Measurements from ENCODE around the gene URB1. TPM values are rescaled to one million over a fixed set of nuclear protein-coding genes. Genes with fewer than 3 reads are reported as not detected.

URB1 gene
- total RNA-seq, 4 donors from 2014 or later = 4.4 to 14.9 (median 11.0) TPM

DNA sequence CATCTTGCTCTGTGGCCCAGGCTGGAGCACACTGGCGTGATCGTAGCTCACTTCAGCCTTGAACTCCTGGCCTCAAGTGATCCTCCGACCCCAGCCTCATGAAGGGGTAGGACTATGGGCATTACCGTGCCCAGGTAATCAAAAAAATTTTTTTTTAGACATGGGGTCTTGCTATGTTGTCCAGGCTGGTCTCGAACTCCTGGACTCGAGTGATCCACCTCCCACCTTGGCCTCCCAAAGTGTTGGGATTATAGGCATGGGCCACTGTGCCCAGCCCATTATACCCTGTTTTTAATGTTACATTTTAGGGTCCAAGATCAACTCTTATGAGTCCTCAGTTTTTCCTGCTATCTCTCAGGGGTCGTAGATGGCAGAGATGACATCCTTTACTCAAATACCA is 87.8 kb downstream of the URB1 start:
- Histone ChIP-seq H3K4me3 (no peak overlapping the region), H3K4me1 (no peaks in the 10 kb centered on the region), H3K27ac (no peak overlapping the region), H3K27me3 (no peaks in the 10 kb centered on the region), H3K36me3 (no peaks in the 10 kb centered on the region), H3K9me3 (no peaks in the 10 kb centered on the region)
- no peak for DNase-seq
- TF ChIP-seq POLR2A (IDR thresholded peaks at IDR 0.05) (no peak), CTCF (IDR thresholded peaks at IDR 0.05) (no peak)

DNA sequence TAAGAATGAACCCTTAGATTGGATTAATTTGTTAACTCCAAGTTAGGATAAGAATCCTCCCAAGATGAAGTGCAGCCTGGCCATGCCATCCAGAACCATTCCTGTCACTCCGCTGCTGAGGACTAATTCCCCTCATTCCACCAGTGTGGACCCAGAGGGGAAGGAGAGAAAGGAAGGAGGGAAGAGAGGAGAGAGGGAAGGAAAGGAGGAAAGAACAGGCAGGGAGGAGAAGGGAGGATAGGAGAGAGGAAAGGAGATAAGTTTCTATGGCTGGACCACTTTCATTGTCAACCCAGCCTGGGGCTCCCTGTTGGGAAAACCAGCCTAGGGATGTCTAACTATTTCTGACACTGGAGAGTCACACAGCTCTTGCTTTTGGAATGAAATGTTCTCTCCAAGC is 89.4 kb downstream of the URB1 start:
- no peaks in the 10 kb centered on the region for H3K4me1 ChIP-seq
- no peaks in the 10 kb centered on the region for H3K36me3 ChIP-seq
- no peaks in the 10 kb centered on the region for H3K9me3 ChIP-seq
- no peak overlapping the region for H3K4me3 ChIP-seq
- no peak for DNase-seq
- TF ChIP-seq POLR2A (IDR thresholded peaks at IDR 0.05) (no peak), CTCF (IDR thresholded peaks at IDR 0.05) (no peak)
- no peaks in the 10 kb centered on the region for H3K27me3 ChIP-seq
- no peak overlapping the region for H3K27ac ChIP-seq

- H3K27me3 ChIP-seq = no peaks in the 10 kb centered on the region
- H3K9me3 ChIP-seq = no peaks in the 10 kb centered on the region
- DNase-seq = no peak
- no peaks in the 10 kb centered on the region for H3K36me3 ChIP-seq
- no peak overlapping the region for H3K4me3 ChIP-seq
- H3K4me1 ChIP-seq = no peaks in the 10 kb centered on the region
- no peak overlapping the region for H3K27ac ChIP-seq
- TF ChIP-seq CTCF (IDR thresholded peaks at IDR 0.05) (no peak), POLR2A (IDR thresholded peaks at IDR 0.05) (no peak)
Measured at GRCh38 chr21:32302560-32302959, 90.3 kb downstream of the URB1 start.

DNA sequence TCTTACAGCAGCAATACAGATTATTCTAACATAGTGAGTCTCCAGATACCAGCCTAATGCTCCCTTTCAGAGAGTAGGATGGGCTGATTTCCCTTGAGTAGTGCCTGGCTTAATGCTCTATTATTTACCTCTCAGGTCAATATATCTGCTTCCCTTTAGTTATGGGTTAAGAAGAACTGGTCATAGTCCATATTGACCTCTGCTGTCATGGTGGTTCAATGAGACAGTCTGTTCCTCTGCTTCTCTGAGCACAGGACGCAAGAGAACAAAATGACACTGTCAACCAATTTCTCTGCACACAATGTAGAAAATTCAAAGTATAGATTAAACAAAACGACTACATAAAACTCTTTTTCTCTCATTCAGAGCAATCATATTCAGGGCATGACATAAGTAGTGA is 91.2 kb downstream of the URB1 start:
- Histone ChIP-seq H3K4me3 (no peak overlapping the region), H3K4me1 (no peaks in the 10 kb centered on the region), H3K27me3 (no peaks in the 10 kb centered on the region), H3K27ac (no peak overlapping the region), H3K9me3 (no peaks in the 10 kb centered on the region), H3K36me3 (no peaks in the 10 kb centered on the region)
- no peak for TF ChIP-seq POLR2A (IDR thresholded peaks at IDR 0.05)
- TF ChIP-seq CTCF (IDR thresholded peaks at IDR 0.05) = no peak
- no peak for DNase-seq

GRCh38 chr21:32300117-32300681 is 92.6 kb downstream of the URB1 start:
- no peak for DNase-seq
- Histone ChIP-seq H3K4me1 (no peaks in the 10 kb centered on the region), H3K36me3 (no peaks in the 10 kb centered on the region), H3K27ac (no peak overlapping the region), H3K9me3 (no peaks in the 10 kb centered on the region), H3K27me3 (no peaks in the 10 kb centered on the region), H3K4me3 (no peak overlapping the region)
- TF ChIP-seq POLR2A (IDR thresholded peaks at IDR 0.05) = no peak
- no peak for TF ChIP-seq CTCF (IDR thresholded peaks at IDR 0.05)

GRCh38 chr21:32299695-32300094 is 93.1 kb downstream of the URB1 start:
- TF ChIP-seq POLR2A (IDR thresholded peaks at IDR 0.05) = no peak
- no peak for TF ChIP-seq CTCF (IDR thresholded peaks at IDR 0.05)
- Histone ChIP-seq H3K9me3 (no peaks in the 10 kb centered on the region), H3K4me1 (no peaks in the 10 kb centered on the region), H3K27ac (no peak overlapping the region), H3K36me3 (no peaks in the 10 kb centered on the region), H3K27me3 (no peaks in the 10 kb centered on the region), H3K4me3 (no peak overlapping the region)
- no peak for DNase-seq

All from Peyer's patch (tissue), 4 donors.